ENCODE data around the gene RHOC. TPM values are rescaled to one million over a fixed set of nuclear protein-coding genes. Genes with fewer than 3 reads are reported as not detected.
"Not testable (repeated sequence)": the region's sequence is repeated elsewhere in the genome, so short reads cannot be mapped to it uniquely, and the experiment has no call there.

Gene RHOC
- total RNA-seq, 3 donors from 2014 or later: 2.3 to 8.3 (median 5.6) TPM

- H3K4me3 Mint-ChIP-seq: peak overlapping the region; percentile 3
- peaks cover 23% of the 10 kb centered on the region for H3K27me3 Mint-ChIP-seq (ENCODE audit: low read depth)
- ATAC-seq: peak; percentile 56 to 61
- peaks cover 12% of the 10 kb centered on the region for H3K4me1 Mint-ChIP-seq (ENCODE audit: low read depth)
- no peaks in the 10 kb centered on the region for H3K36me3 Mint-ChIP-seq (ENCODE audit: insufficient read depth)
- no peaks in the 10 kb centered on the region for H3K9me3 Mint-ChIP-seq
- no peak for DNase-seq
Observed at GRCh38 chr1:112722601-112723510, 15.9 kb upstream of the RHOC start.

- ATAC-seq: no peak
- Mint-ChIP-seq H3K4me3 (no peak overlapping the region), H3K27me3 (ENCODE audit: low read depth) (peaks cover 23% of the 10 kb centered on the region), H3K36me3 (ENCODE audit: insufficient read depth) (no peaks in the 10 kb centered on the region), H3K4me1 (ENCODE audit: low read depth) (peaks cover 14% of the 10 kb centered on the region), H3K9me3 (no peaks in the 10 kb centered on the region)
- DNase-seq: no peak
Observed at GRCh38 chr1:112721966-112722524, 15.1 kb upstream of the RHOC start.

GRCh38 chr1:112721294-112721693 is 14.4 kb upstream of the RHOC start:
- H3K9me3 Mint-ChIP-seq; H3K4me3 Mint-ChIP-seq; DNase-seq; H3K36me3 Mint-ChIP-seq (ENCODE audit: insufficient read depth); ATAC-seq: not testable (repeated sequence)
- Mint-ChIP-seq H3K27me3 (ENCODE audit: low read depth) (peaks cover 23% of the 10 kb centered on the region), H3K4me1 (ENCODE audit: low read depth) (peaks cover 14% of the 10 kb centered on the region)

GRCh38 chr1:112720800-112721199 is 13.9 kb upstream of the RHOC start:
- no peaks in the 10 kb centered on the region for H3K36me3 Mint-ChIP-seq (ENCODE audit: insufficient read depth)
- no peaks in the 10 kb centered on the region for H3K9me3 Mint-ChIP-seq
- DNase-seq (no peak), ATAC-seq (no peak)
- H3K27me3 Mint-ChIP-seq (ENCODE audit: low read depth): peaks cover 23% of the 10 kb centered on the region
- peaks cover 18% of the 10 kb centered on the region for H3K4me1 Mint-ChIP-seq (ENCODE audit: low read depth)
- no peak overlapping the region for H3K4me3 Mint-ChIP-seq

- ATAC-seq (no peak), DNase-seq (no peak)
- no peaks in the 10 kb centered on the region for H3K36me3 Mint-ChIP-seq (ENCODE audit: insufficient read depth)
- H3K27me3 Mint-ChIP-seq (ENCODE audit: low read depth): peaks cover 23% of the 10 kb centered on the region
- no peaks in the 10 kb centered on the region for H3K9me3 Mint-ChIP-seq
- peaks cover 18% of the 10 kb centered on the region for H3K4me1 Mint-ChIP-seq (ENCODE audit: low read depth)
- H3K4me3 Mint-ChIP-seq: no peak overlapping the region
Observed at GRCh38 chr1:112719706-112720105, 12.8 kb upstream of the RHOC start.

- Mint-ChIP-seq H3K27me3 (ENCODE audit: low read depth) (peaks cover 29% of the 10 kb centered on the region), H3K9me3 (no peaks in the 10 kb centered on the region), H3K4me3 (peak overlapping the region; percentile 33), H3K36me3 (ENCODE audit: insufficient read depth) (no peaks in the 10 kb centered on the region), H3K4me1 (ENCODE audit: low read depth) (peaks cover 25% of the 10 kb centered on the region)
- peak; percentile 18 to 28 for ATAC-seq
- peak; percentile 70 for DNase-seq
Observed at GRCh38 chr1:112718691-112719418, 11.9 kb upstream of the RHOC start.

GRCh38 chr1:112717263-112717873 is 10.4 kb upstream of the RHOC start:
- Mint-ChIP-seq H3K4me3 (no peak overlapping the region), H3K27me3 (ENCODE audit: low read depth) (peaks cover 31% of the 10 kb centered on the region), H3K9me3 (no peaks in the 10 kb centered on the region), H3K36me3 (ENCODE audit: insufficient read depth) (no peaks in the 10 kb centered on the region), H3K4me1 (ENCODE audit: low read depth) (peaks cover 16% of the 10 kb centered on the region)
- no peak for ATAC-seq
- DNase-seq: no peak

GRCh38 chr1:112716133-112716720 is 9.3 kb upstream of the RHOC start:
- no peaks in the 10 kb centered on the region for H3K36me3 Mint-ChIP-seq (ENCODE audit: insufficient read depth)
- H3K4me3 Mint-ChIP-seq: peak overlapping the region; percentile 84
- no peaks in the 10 kb centered on the region for H3K9me3 Mint-ChIP-seq
- peaks cover 16% of the 10 kb centered on the region for H3K4me1 Mint-ChIP-seq (ENCODE audit: low read depth)
- peaks cover 26% of the 10 kb centered on the region for H3K27me3 Mint-ChIP-seq (ENCODE audit: low read depth)
- ATAC-seq: peak; percentile 39 to 51
- peak; percentile 78 for DNase-seq

- DNase-seq: peak; percentile 98
- H3K36me3 Mint-ChIP-seq (ENCODE audit: insufficient read depth): no peaks in the 10 kb centered on the region
- no peaks in the 10 kb centered on the region for H3K9me3 Mint-ChIP-seq
- peaks cover 16% of the 10 kb centered on the region for H3K4me1 Mint-ChIP-seq (ENCODE audit: low read depth)
- H3K27me3 Mint-ChIP-seq (ENCODE audit: low read depth): peaks cover 26% of the 10 kb centered on the region
- peak within 1 kb of the TSS; percentile 84 for H3K4me3 Mint-ChIP-seq
- peak; percentile 84 for ATAC-seq
Observed at GRCh38 chr1:112715264-112716053, 8.5 kb upstream of the RHOC start, which contains the start of gene PPM1J. Gene PPM1J, minus strand, starts transcription at chr1:112715332. Its CDS starts 31 bp downstream, at chr1:112715301.

- Mint-ChIP-seq H3K9me3 (no peaks in the 10 kb centered on the region), H3K4me3 (peak overlapping the region; percentile 81), H3K36me3 (ENCODE audit: insufficient read depth) (no peaks in the 10 kb centered on the region), H3K27me3 (ENCODE audit: low read depth) (peaks cover 18% of the 10 kb centered on the region), H3K4me1 (ENCODE audit: low read depth) (peaks cover 21% of the 10 kb centered on the region)
- DNase-seq: no peak
- ATAC-seq: no peak
Observed at GRCh38 chr1:112714313-112715263, 7.7 kb upstream of the RHOC start.

GRCh38 chr1:112713466-112714312 is 6.8 kb upstream of the RHOC start:
- ATAC-seq: no peak
- Mint-ChIP-seq H3K4me1 (ENCODE audit: low read depth) (peaks cover 23% of the 10 kb centered on the region), H3K27me3 (ENCODE audit: low read depth) (peaks cover 13% of the 10 kb centered on the region), H3K9me3 (no peaks in the 10 kb centered on the region), H3K36me3 (ENCODE audit: insufficient read depth) (no peaks in the 10 kb centered on the region), H3K4me3 (peak overlapping the region; percentile 81)
- no peak for DNase-seq

- H3K4me3 Mint-ChIP-seq: no peak overlapping the region
- H3K27me3 Mint-ChIP-seq (ENCODE audit: low read depth): peaks cover 11% of the 10 kb centered on the region
- H3K36me3 Mint-ChIP-seq (ENCODE audit: insufficient read depth): no peaks in the 10 kb centered on the region
- no peaks in the 10 kb centered on the region for H3K9me3 Mint-ChIP-seq
- peaks cover 22% of the 10 kb centered on the region for H3K4me1 Mint-ChIP-seq (ENCODE audit: low read depth)
- no peak for DNase-seq
- ATAC-seq: no peak
Observed at GRCh38 chr1:112712701-112713128, 5.8 kb upstream of the RHOC start.

All from activated T-cell treated with anti-CD3 and anti-CD28 coated beads, Interleukin-2, amount 50 U/mL, for 4 hours (primary cell).